Ovary (tissue), 9 donors: Measurements from ENCODE around the gene DGCR8. TPM values are rescaled to one million over a fixed set of nuclear protein-coding genes. Genes with fewer than 3 reads are reported as not detected.

ENCODE experiments used
- DNase-seq, 5 donors: peaks; one replicate each; pipeline ENCODE4 v3.0.0-alpha.2; 2019 to 2020
- H3K27ac ChIP-seq, 2 donors: fragments of 200-600 bp; one replicate each; pipeline versions ENCODE4 v1.5.1 to v1.8.0; 2019 to 2022
- H3K27me3 ChIP-seq: fragments of 200-600 bp; one replicate; pipeline ENCODE4 v1.8.0; 2022
- H3K36me3 ChIP-seq: fragments of 200-600 bp; sonication (generic); one replicate; pipeline ENCODE4 v1.5.1; 2019
- H3K4me1 ChIP-seq: one replicate; pipeline ENCODE4 v1.8.1; 2013; ENCODE audit warnings: mild to moderate bottlenecking, moderate library complexity; ENCODE audit not compliant: insufficient read depth
- H3K4me3 ChIP-seq: fragments of 200-600 bp; sonication (generic); one replicate; pipeline ENCODE4 v1.5.1; 2017
- H3K9me3 ChIP-seq, 2 donors: fragments of 200-600 bp in 1 of 2; sonication (generic) in 1 of 2; one replicate each; pipeline versions ENCODE4 v1.5.1 to v1.8.1; 2013 to 2019; ENCODE audit warnings: mild to moderate bottlenecking in 1 of 2, moderate library complexity in 1 of 2
- EP300 ChIP-seq: sonication (generic); formaldehyde crosslinking; IDR thresholded peaks from one replicate; pipeline ENCODE4 v1.6.1; 2017; ENCODE audit warnings: antibody characterized with exemption
- POLR2A ChIP-seq: fragments of 450-650 bp; IDR thresholded peaks from one replicate; pipeline ENCODE4 v1.6.1; 2017; ENCODE audit warnings: antibody characterized with exemption, mild to moderate bottlenecking, moderate library complexity
- WGBS, 3 donors: extraction: QIAGEN DNeasy Blood & Tissue Kit in 1 of 3; methylation state at CpG; one replicate each; pipeline versions ENCODE4 v1.1.5 to v1.1.7; 2013 to 2017; 5-methylcytosine and 5-hydroxymethylcytosine counted together
- intact Hi-C, 4 donors: fragments of 100-400 bp; cut with DNase I; formaldehyde crosslinking; loops; one replicate each; pipeline versions ENCODE4 v1.11.0 to v1.15.1; 2022 to 2023
- polyA plus RNA-seq, 2 donors: library from polyadenylated mRNA; stranded (reverse); fragments of 200-250 nt in 1 of 2; fragments of 350-450 nt in 1 of 2; fragmentation: Illumina TruSeq in 1 of 2; extraction: RNeasy Lipid Tissue Mini Kit (QIAGEN cat#74804) in 1 of 2; gene quantifications; one replicate each; pipeline ENCODE4 v1.2.3, GENCODE V29; 2013 to 2014
- total RNA-seq, 7 donors: library from RNA; depleted of rRNA in 2 of 7; stranded (reverse); fragments of >200 nt in 2 of 7; fragmentation: NEBNext Ultra II Directional in 3 of 7; extraction: Animal tissue kit (Norgen Biotek cat#: 25700) in 3 of 7; gene quantifications; one replicate each; pipeline versions ENCODE4 v1.1.0 to v1.2.4, GENCODE V29; 2016 to 2023
- TF ChIP-seq, protein P1 (sequence below), 3 donors: fragments of 450-650 bp in 2 of 3; fragments of 200-600 bp in 1 of 3; IDR thresholded peaks; one replicate each; pipeline versions ENCODE4 v1.5.1 to v1.8.0; 2016 to 2022; ENCODE audit warnings: antibody characterized with exemption in 3 of 3, mild to moderate bottlenecking in 1 of 3
- donor health status: DM: no; HTN: no; CAD: no; lungs with moderate emphysema.
- donor health status: DM: no; HTN: no; CAD: no.
- donor health status: Bipolar disorder and iron deficiency.
- donor health status: DM: yes; HTN: yes; CAD: no.
- donor health status: DM: no; HTN: no; CAD: no.
- donor health status: DM: yes; HTN: yes; CAD: no.

The DGCR8 gene
- total and polyA plus RNA-seq, 9 donors: 15.9 to 46.5 (median 37.6) TPM

DNA sequence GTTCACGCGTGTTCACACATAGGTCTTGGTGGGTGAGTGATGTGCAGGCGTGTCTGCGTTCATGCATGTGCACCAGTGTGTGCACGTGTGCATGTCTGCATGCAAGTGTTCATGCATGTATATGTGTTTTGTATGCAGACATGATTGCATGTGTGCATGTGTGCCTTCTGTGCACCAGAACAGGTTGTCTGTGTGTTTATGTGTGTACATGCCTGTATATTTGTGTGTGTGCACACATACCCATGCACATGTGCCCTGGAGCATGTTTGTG lies 56.5 kb downstream of the DGCR8 start:
- no peak overlapping the region for H3K27ac ChIP-seq
- no peaks in the 10 kb centered on the region for H3K27me3 ChIP-seq
- H3K36me3 ChIP-seq: no peaks in the 10 kb centered on the region
- H3K9me3 ChIP-seq: no peaks in the 10 kb centered on the region
- H3K4me3 ChIP-seq: no peak overlapping the region
- 84 to 96% (median 91%) methylated on average over 5 of the region's 5 CpGs for WGBS, 3 donors
- intact Hi-C loops: loop anchor here in 1 of 4 donors (10.0 kb wide), 1 partner anchor 58 kb away; no protein-coding TSS in a partner anchor
- H3K4me1 ChIP-seq: peaks cover 13% of the 10 kb centered on the region
- DNase-seq: no peak
- TF ChIP-seq, protein P1, sequence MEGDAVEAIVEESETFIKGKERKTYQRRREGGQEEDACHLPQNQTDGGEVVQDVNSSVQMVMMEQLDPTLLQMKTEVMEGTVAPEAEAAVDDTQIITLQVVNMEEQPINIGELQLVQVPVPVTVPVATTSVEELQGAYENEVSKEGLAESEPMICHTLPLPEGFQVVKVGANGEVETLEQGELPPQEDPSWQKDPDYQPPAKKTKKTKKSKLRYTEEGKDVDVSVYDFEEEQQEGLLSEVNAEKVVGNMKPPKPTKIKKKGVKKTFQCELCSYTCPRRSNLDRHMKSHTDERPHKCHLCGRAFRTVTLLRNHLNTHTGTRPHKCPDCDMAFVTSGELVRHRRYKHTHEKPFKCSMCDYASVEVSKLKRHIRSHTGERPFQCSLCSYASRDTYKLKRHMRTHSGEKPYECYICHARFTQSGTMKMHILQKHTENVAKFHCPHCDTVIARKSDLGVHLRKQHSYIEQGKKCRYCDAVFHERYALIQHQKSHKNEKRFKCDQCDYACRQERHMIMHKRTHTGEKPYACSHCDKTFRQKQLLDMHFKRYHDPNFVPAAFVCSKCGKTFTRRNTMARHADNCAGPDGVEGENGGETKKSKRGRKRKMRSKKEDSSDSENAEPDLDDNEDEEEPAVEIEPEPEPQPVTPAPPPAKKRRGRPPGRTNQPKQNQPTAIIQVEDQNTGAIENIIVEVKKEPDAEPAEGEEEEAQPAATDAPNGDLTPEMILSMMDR (IDR thresholded peaks at IDR 0.05): no peak
- no peak for TF ChIP-seq EP300
- TF ChIP-seq POLR2A: no peak

DNA sequence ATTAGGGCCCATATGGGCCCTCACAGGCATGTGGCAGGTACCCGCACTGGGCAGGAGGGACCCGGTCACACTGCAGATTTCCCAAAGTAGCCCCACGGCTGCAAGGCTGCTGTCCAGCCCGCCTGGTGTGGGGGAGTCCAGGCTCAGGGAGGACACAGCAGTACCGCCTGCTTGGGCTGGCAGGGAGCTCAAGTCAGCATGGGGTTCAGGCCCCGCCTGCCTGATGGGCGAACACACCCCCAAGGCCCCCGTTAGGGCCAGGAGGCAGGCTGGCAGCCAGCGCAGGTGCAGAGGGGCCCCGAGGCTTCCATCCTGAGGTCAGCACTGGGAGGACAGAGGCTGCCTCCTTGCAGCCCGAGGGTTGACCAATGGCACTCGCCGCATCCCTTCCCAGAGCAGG lies 57.1 kb downstream of the DGCR8 start:
- Histone ChIP-seq H3K4me1 (peaks cover 13% of the 10 kb centered on the region), H3K27me3 (no peaks in the 10 kb centered on the region), H3K4me3 (no peak overlapping the region), H3K27ac (no peak overlapping the region), H3K36me3 (no peaks in the 10 kb centered on the region), H3K9me3 (no peaks in the 10 kb centered on the region)
- intact Hi-C loops: loop anchor here in 1 of 4 donors (10.0 kb wide), 1 partner anchor 58 kb away; no protein-coding TSS in a partner anchor
- 57 to 72% (median 62%) methylated on average over 10 to 13 of the region's 13 CpGs for WGBS, 3 donors
- DNase-seq: no peak
- TF ChIP-seq, protein P1 (IDR thresholded peaks at IDR 0.05): no peak
- TF ChIP-seq POLR2A (no peak), EP300 (no peak)

DNA sequence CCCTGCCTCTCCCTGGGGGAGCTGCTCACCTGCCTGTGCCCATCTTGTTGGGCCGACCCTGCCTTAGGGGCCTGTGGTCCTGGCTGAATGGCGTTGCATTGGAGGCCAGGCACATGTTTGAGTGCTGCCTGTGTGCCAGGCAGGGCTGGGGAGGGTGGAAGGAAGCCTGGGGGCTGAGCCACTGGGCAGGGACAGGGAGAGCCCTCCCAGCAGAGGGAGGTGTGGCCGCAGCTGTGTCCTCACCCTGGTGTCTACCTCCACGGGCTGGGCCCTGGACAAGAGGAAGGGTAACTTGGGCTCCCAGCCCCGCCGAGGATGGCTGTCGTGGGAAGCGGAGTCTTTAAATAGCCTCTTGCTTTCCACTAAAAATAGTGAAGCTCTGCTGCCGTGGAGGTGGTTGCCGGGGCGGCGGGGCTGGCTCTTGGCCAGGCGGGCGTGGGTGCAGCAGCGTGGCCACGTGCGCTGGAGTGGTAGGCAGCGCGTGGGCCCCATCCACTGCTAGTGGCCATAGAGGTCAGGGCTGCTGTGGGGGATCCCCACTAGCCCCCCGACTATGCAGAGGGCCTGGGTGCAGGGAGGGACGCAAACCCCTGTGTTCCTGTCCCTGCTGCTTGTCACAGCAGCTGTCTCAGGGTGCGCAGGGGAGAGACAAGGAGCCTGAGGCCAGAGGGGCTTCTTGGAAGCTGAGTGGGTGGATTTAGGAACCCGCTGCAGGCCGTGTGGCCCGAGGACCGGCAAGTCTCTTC lies 57.8 kb downstream of the DGCR8 start:
- Histone ChIP-seq H3K4me3 (no peak overlapping the region), H3K4me1 (peaks cover 12% of the 10 kb centered on the region), H3K27me3 (no peaks in the 10 kb centered on the region), H3K9me3 (no peaks in the 10 kb centered on the region), H3K27ac (no peak overlapping the region), H3K36me3 (no peaks in the 10 kb centered on the region)
- DNase-seq: no peak
- WGBS, 3 donors: 23 to 35% (median 24%) methylated on average over 26 of the region's 26 CpGs
- TF ChIP-seq, protein P1 (IDR thresholded peaks at IDR 0.05): no peak
- TF ChIP-seq EP300 (no peak), POLR2A (no peak)
- intact Hi-C loops: loop anchor here in 1 of 4 donors (10.0 kb wide), 1 partner anchor 57 kb away; no protein-coding TSS in a partner anchor

DNA sequence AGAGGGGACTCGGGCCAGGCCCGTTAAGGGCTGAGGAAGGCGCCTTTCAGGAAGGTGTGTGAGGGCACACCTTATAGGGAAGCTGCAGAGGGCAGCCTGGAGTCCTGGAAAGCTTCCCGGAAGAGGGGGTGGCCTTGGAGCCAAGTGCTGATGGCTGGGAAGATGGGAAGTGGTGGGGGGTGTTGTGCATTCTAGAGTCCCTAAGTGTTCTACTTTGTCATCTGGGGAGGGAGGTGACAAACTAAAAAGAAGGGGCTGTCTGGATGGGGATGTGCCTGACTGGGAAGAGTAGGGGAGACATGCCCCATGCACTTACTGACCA lies 58.3 kb downstream of the DGCR8 start:
- H3K4me3 ChIP-seq: no peak overlapping the region
- no peaks in the 10 kb centered on the region for H3K9me3 ChIP-seq
- H3K36me3 ChIP-seq: no peaks in the 10 kb centered on the region
- WGBS, 3 donors: 41 to 53% (median 44%) methylated on average over 4 of the region's 4 CpGs
- H3K27me3 ChIP-seq: no peaks in the 10 kb centered on the region
- intact Hi-C loops: loop anchor here in 1 of 4 donors (10.0 kb wide), 1 partner anchor 56 kb away; no protein-coding TSS in a partner anchor
- no peak overlapping the region for H3K27ac ChIP-seq
- H3K4me1 ChIP-seq: peaks cover 10% of the 10 kb centered on the region
- TF ChIP-seq, protein P1 (IDR thresholded peaks at IDR 0.05): no peak
- TF ChIP-seq EP300: no peak
- TF ChIP-seq POLR2A: no peak
- no peak for DNase-seq
